Fibroblast of the conjunctiva (primary cell): ENCODE data around the gene MAPK7.

Source experiments
- DNase-seq: peaks from one replicate; pipeline ENCODE4 v3.0.0-alpha.2; 2010; ENCODE audit warnings: low read depth

Gene MAPK7

GRCh38 chr17:19378416-19379360, at the start of gene MAPK7:
MAPK7 (plus strand) TSS chr17:19378498; CDS start chr17:19378901, 403 bp downstream.
- no peak for DNase-seq

- DNase-seq, result no peak
Measured at GRCh38 chr17:19329136-19329535, 49.2 kb upstream of the MAPK7 start.

GRCh38 chr17:19329839-19330238, 48.5 kb upstream of the MAPK7 start:
- no peak for DNase-seq

GRCh38 chr17:19330271-19330670, 48.0 kb upstream of the MAPK7 start:
- no peak for DNase-seq

GRCh38 chr17:19331134-19331533, 47.2 kb upstream of the MAPK7 start:
- DNase-seq, result no peak

- no peak for DNase-seq
Measured at GRCh38 chr17:19331543-19332245, 46.6 kb upstream of the MAPK7 start.

- DNase-seq, result no peak
Measured at GRCh38 chr17:19332371-19333131, 45.7 kb upstream of the MAPK7 start.

GRCh38 chr17:19333132-19333440, 45.2 kb upstream of the MAPK7 start:
- DNase-seq, result no peak

GRCh38 chr17:19333736-19334290, 44.5 kb upstream of the MAPK7 start:
- no peak for DNase-seq

GRCh38 chr17:19334331-19334730, 44.0 kb upstream of the MAPK7 start:
- DNase-seq, result no peak

GRCh38 chr17:19335951-19336631, 42.2 kb upstream of the MAPK7 start:
- no peak for DNase-seq

- no peak for DNase-seq
Measured at GRCh38 chr17:19336938-19337711, 41.2 kb upstream of the MAPK7 start.

GRCh38 chr17:19337712-19338023, 40.6 kb upstream of the MAPK7 start:
- no peak for DNase-seq

GRCh38 chr17:19338031-19338990, 40.0 kb upstream of the MAPK7 start:
- DNase-seq, result no peak

- DNase-seq, result no peak
Measured at GRCh38 chr17:19339341-19339815, 38.9 kb upstream of the MAPK7 start.

GRCh38 chr17:19341211-19341631, 37.1 kb upstream of the MAPK7 start:
- no peak for DNase-seq

GRCh38 chr17:19341641-19342610, 36.4 kb upstream of the MAPK7 start:
- DNase-seq, result no peak

GRCh38 chr17:19342611-19343255, 35.6 kb upstream of the MAPK7 start:
- DNase-seq, result no peak
